ENCODE results near the gene FMN1.

FMN1 gene

GRCh38 chr15:32747921-32748342, 446.6 kb downstream of the FMN1 start:
- TF ChIP-seq CTCF (IDR thresholded peaks at IDR 0.05; ENCODE audit: insufficient read depth, low read depth, low read length, missing control alignments): no peak
- DNase-seq (ENCODE audit: low read depth): no peak
- no peak overlapping the region for H3K4me3 ChIP-seq (ENCODE audit: low read length)

GRCh38 chr15:32746116-32746857, 448.2 kb downstream of the FMN1 start:
- H3K4me3 ChIP-seq (ENCODE audit: low read length): no peak overlapping the region
- no peak for TF ChIP-seq CTCF (IDR thresholded peaks at IDR 0.05; ENCODE audit: insufficient read depth, low read depth, low read length, missing control alignments)
- DNase-seq (ENCODE audit: low read depth): no peak

GRCh38 chr15:32743411-32744140, 450.9 kb downstream of the FMN1 start:
- TF ChIP-seq CTCF (IDR thresholded peaks at IDR 0.05; ENCODE audit: insufficient read depth, low read depth, low read length, missing control alignments): no peak
- DNase-seq (ENCODE audit: low read depth): peak; percentile 59

GRCh38 chr15:32739522-32740063, 454.9 kb downstream of the FMN1 start:
- no peak for TF ChIP-seq CTCF (IDR thresholded peaks at IDR 0.05; ENCODE audit: insufficient read depth, low read depth, low read length, missing control alignments)
- DNase-seq (ENCODE audit: low read depth): no peak
- no peak overlapping the region for H3K4me3 ChIP-seq (ENCODE audit: low read length)

More at GRCh38 chr15:32743411-32744140, 450.9 kb downstream of the FMN1 start:
- no peak overlapping the region for H3K4me3 ChIP-seq (ENCODE audit: low read length)

- TF ChIP-seq CTCF (IDR thresholded peaks at IDR 0.05; ENCODE audit: insufficient read depth, low read depth, low read length, missing control alignments): no peak
- DNase-seq (ENCODE audit: low read depth): no peak
- H3K4me3 ChIP-seq (ENCODE audit: low read length): no peak overlapping the region
These were observed 455.8 kb downstream of the FMN1 start for GRCh38 chr15:32738666-32739065.

- no peak for DNase-seq (ENCODE audit: low read depth)
These were observed 457.2 kb downstream of the FMN1 start for GRCh38 chr15:32737304-32737703.

More at GRCh38 chr15:32737304-32737703, 457.2 kb downstream of the FMN1 start:
- TF ChIP-seq CTCF (IDR thresholded peaks at IDR 0.05; ENCODE audit: insufficient read depth, low read depth, low read length, missing control alignments): no peak
- no peak overlapping the region for H3K4me3 ChIP-seq (ENCODE audit: low read length)

Measured in epithelial cell of esophagus (primary cell).